ENCODE data around the gene EML5. TPM values are rescaled to one million over a fixed set of nuclear protein-coding genes. Genes with fewer than 3 reads are reported as not detected.

Gene EML5
- total RNA-seq, 1 experiment from 2014 or later: 0.52 TPM

- H3K4me3 Mint-ChIP-seq (ENCODE audit: low read depth, unreplicated experiment): no peak overlapping the region
- no TSS peak for BruUV-seq (replicated peaks)
- no peaks in the 10 kb centered on the region for H3K27me3 Mint-ChIP-seq (ENCODE audit: unreplicated experiment)
- no peak overlapping the region for H3K27ac Mint-ChIP-seq (ENCODE audit: unreplicated experiment)
- no peaks in the 10 kb centered on the region for H3K9me3 Mint-ChIP-seq (ENCODE audit: low read depth, unreplicated experiment)
- intact Hi-C loops (cut with micrococcal nuclease; ENCODE audit: unreplicated experiment): no loop called here
- TF ChIP-seq CTCF (IDR thresholded peaks at IDR 0.05; ENCODE audit: unreplicated experiment): no peak
- peaks cover 29% of the 10 kb centered on the region for H3K36me3 Mint-ChIP-seq (ENCODE audit: insufficient read depth, unreplicated experiment)
- CTCF ChIA-PET: no interaction called here
- no peaks in the 10 kb centered on the region for H3K4me1 Mint-ChIP-seq (ENCODE audit: low read depth, unreplicated experiment)
- no peak for DNase-seq
These were observed 184.9 kb downstream of the EML5 start for GRCh38 chr14:88607829-88608228.

DNA sequence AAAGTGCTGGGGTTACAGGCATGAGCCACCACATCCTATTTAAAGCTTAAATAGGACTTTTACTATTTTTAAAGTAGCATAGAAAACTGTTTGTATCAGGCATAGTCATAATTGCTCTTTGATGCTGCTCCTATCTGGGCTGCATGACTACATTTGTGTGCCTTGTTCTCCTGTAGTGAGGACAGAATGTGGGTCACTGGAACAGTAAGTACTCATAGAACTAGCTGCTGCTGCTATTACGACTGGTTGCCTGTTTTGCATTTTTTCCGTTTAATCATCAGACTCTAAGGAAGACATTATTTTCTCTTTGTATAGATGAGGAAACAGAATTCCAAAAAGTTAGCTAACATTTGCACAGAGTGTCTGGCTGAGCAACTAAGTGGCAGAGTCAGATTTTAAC, 187.2 kb downstream of the EML5 start:
- no peak for TF ChIP-seq CTCF (IDR thresholded peaks at IDR 0.05; ENCODE audit: unreplicated experiment)
- no peak for DNase-seq
- H3K4me3 Mint-ChIP-seq (ENCODE audit: low read depth, unreplicated experiment): no peak overlapping the region
- H3K4me1 Mint-ChIP-seq (ENCODE audit: low read depth, unreplicated experiment): no peaks in the 10 kb centered on the region
- H3K9me3 Mint-ChIP-seq (ENCODE audit: low read depth, unreplicated experiment): no peaks in the 10 kb centered on the region
- intact Hi-C loops (cut with micrococcal nuclease; ENCODE audit: unreplicated experiment): no loop called here
- no peaks in the 10 kb centered on the region for H3K27me3 Mint-ChIP-seq (ENCODE audit: unreplicated experiment)
- H3K36me3 Mint-ChIP-seq (ENCODE audit: insufficient read depth, unreplicated experiment): peaks cover 27% of the 10 kb centered on the region
- CTCF ChIA-PET: no interaction called here
- H3K27ac Mint-ChIP-seq (ENCODE audit: unreplicated experiment): no peak overlapping the region
- no TSS peak for BruUV-seq (replicated peaks)

GRCh38 chr14:88604212-88604611, 188.5 kb downstream of the EML5 start:
- peaks cover 29% of the 10 kb centered on the region for H3K36me3 Mint-ChIP-seq (ENCODE audit: insufficient read depth, unreplicated experiment)
- CTCF ChIA-PET: no interaction called here

DNA sequence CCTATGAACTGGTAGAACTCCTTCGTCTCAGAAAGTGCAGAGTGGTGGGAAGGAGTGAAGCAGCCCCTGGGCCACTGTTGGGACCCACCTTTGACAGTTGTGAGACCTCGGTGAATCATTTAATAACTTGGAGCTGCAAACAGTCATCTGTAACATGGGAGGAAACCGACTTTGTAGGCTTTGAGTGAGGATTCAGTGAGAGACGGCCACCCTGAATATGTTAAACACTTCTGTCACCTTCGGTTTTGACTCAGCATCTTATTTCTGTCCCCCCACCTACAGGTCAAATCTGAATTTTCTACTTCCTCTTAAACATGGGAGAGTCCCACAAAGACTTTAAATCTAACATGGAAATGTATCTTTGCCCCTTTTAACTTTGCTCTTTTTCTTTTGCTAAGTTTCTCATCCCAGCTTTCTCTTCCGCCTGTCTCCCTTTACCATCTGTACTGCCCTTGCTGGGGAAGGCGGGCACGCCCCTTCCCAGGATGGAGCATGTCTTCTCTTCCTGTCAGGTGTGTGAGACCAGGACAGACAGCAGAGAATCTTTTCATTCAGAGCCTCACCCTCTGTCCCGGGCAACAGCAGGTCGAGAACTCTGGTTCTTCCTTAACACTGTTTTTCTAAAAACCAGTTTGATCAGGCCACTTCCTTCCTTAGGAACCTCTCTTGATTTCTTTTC, 192.9 kb downstream of the EML5 start:
- intact Hi-C loops (cut with micrococcal nuclease; ENCODE audit: unreplicated experiment): no loop called here
- no peaks in the 10 kb centered on the region for H3K9me3 Mint-ChIP-seq (ENCODE audit: low read depth, unreplicated experiment)
- H3K27ac Mint-ChIP-seq (ENCODE audit: unreplicated experiment): peak overlapping the region; percentile 6
- CTCF ChIA-PET: no interaction called here
- no peaks in the 10 kb centered on the region for H3K27me3 Mint-ChIP-seq (ENCODE audit: unreplicated experiment)
- no TSS peak for BruUV-seq (replicated peaks)
- DNase-seq: no peak
- no peak overlapping the region for H3K4me3 Mint-ChIP-seq (ENCODE audit: low read depth, unreplicated experiment)
- H3K36me3 Mint-ChIP-seq (ENCODE audit: insufficient read depth, unreplicated experiment): peaks cover 56% of the 10 kb centered on the region
- H3K4me1 Mint-ChIP-seq (ENCODE audit: low read depth, unreplicated experiment): peaks cover 8% of the 10 kb centered on the region
- TF ChIP-seq CTCF (IDR thresholded peaks at IDR 0.05; ENCODE audit: unreplicated experiment): no peak

More at GRCh38 chr14:88604212-88604611, 188.5 kb downstream of the EML5 start:
- Mint-ChIP-seq H3K27me3 (ENCODE audit: unreplicated experiment) (no peaks in the 10 kb centered on the region), H3K4me3 (ENCODE audit: low read depth, unreplicated experiment) (no peak overlapping the region), H3K27ac (ENCODE audit: unreplicated experiment) (no peak overlapping the region), H3K9me3 (ENCODE audit: low read depth, unreplicated experiment) (no peaks in the 10 kb centered on the region), H3K4me1 (ENCODE audit: low read depth, unreplicated experiment) (no peaks in the 10 kb centered on the region)
- intact Hi-C loops (cut with micrococcal nuclease; ENCODE audit: unreplicated experiment): no loop called here
- no peak for DNase-seq
- no peak for TF ChIP-seq CTCF (IDR thresholded peaks at IDR 0.05; ENCODE audit: unreplicated experiment)
- BruUV-seq (replicated peaks): no TSS peak

All from Calu3 (cell line).